ENCODE data around the gene CRLF1.

GRCh38 chr19:18586306-18586705, 20.3 kb downstream of the CRLF1 start:
- TF ChIP-seq, protein P1, sequence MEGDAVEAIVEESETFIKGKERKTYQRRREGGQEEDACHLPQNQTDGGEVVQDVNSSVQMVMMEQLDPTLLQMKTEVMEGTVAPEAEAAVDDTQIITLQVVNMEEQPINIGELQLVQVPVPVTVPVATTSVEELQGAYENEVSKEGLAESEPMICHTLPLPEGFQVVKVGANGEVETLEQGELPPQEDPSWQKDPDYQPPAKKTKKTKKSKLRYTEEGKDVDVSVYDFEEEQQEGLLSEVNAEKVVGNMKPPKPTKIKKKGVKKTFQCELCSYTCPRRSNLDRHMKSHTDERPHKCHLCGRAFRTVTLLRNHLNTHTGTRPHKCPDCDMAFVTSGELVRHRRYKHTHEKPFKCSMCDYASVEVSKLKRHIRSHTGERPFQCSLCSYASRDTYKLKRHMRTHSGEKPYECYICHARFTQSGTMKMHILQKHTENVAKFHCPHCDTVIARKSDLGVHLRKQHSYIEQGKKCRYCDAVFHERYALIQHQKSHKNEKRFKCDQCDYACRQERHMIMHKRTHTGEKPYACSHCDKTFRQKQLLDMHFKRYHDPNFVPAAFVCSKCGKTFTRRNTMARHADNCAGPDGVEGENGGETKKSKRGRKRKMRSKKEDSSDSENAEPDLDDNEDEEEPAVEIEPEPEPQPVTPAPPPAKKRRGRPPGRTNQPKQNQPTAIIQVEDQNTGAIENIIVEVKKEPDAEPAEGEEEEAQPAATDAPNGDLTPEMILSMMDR (IDR thresholded peaks at IDR 0.05; ENCODE audit: low read depth, low read length), result peak; percentile 28
- TF ChIP-seq EZH2phosphoT487 (IDR thresholded peaks at IDR 0.05; ENCODE audit: low read depth), result no peak

All from OCI-LY3 (cell line).